ENCODE measurements around the gene SNX33. TPM values are rescaled to one million over a fixed set of nuclear protein-coding genes. Genes with fewer than 3 reads are reported as not detected.
A peak's percentile ranks its signal among the peaks of the same experiment; 100 is the strongest.
"Not testable (repeated sequence)": the region's sequence is repeated elsewhere in the genome, so short reads cannot be mapped to it uniquely, and the experiment has no call there.

Gene SNX33
- total RNA-seq, 1 donor: 39.8 TPM

DNA sequence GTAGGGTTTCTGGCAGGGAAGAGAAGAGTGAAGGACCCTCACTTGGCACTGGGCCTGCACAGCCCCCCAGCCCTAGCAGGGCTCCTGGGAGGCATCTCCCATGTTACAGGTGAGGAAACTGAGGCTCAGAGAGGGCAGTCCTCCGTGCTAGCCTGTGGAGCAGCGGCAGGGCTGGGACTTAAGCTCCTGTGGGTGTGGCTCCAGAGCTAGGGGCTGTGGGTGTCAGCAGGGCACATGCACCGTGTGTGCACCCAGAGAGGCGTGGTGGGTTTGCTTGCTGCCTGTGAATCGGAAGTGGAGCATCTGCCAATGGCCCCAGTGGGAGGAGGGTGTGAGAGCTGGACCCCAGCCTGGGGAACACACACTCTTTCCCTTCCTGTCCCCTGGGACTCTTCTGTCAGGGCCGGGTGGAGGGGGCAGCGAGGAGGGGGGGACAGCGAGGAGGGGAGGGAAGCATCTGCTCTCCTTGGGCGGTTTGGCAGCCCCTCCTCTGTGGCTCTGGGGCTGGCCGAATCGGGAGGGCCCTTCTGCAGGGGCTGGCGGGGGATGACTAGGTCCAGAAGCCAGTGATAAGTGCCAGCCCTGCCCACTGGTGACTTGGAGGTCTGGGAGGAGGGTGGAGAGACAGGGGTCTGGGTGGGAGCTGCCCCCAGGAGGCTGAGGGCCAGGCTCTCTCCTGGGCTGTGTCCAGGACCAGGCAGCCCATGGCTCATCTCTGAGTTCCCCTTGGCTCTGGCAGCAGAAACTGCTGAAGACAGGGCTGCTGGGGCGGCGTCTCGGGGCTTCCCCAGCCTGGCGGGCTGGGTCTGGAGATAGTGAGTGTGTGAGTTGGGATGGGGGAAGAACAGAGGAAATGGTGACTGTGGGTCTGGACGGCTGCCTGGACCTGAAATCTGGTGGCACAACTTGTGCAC, 52.5 kb downstream of the SNX33 start:
- H3K4me3 ChIP-seq (ENCODE audit: insufficient read depth, low read length); H2AFZ ChIP-seq (ENCODE audit: low read length): not testable (repeated sequence)

GRCh38 chr15:75701071-75702003, 53.6 kb downstream of the SNX33 start:
- Histone ChIP-seq H3K79me2 (ENCODE audit: insufficient read depth, low read length) (peaks cover 19% of the 10 kb centered on the region), H3K27ac (ENCODE audit: low read depth, low read length) (peak overlapping the region; percentile 45), H3K4me2 (ENCODE audit: insufficient read depth, low read length) (peak overlapping the region; percentile 36), H3K4me1 (ENCODE audit: insufficient read depth, low read length) (peaks cover 22% of the 10 kb centered on the region)
- peak; percentile 81 for DNase-seq (ENCODE audit: insufficient read length, low spot score, missing footprints)
- H2AFZ ChIP-seq (ENCODE audit: low read length); H3K4me3 ChIP-seq (ENCODE audit: insufficient read depth, low read length); H3K27me3 ChIP-seq (ENCODE audit: insufficient read depth, low read length); H3K36me3 ChIP-seq (ENCODE audit: insufficient read depth, low read length); H4K20me1 ChIP-seq (ENCODE audit: insufficient read depth, low read length); H3K9me3 ChIP-seq (ENCODE audit: low read depth, low read length): not testable (repeated sequence)

More for the DNA sequence above, 52.5 kb downstream of the SNX33 start:
- H3K27me3 ChIP-seq (ENCODE audit: insufficient read depth, low read length); H3K36me3 ChIP-seq (ENCODE audit: insufficient read depth, low read length); H4K20me1 ChIP-seq (ENCODE audit: insufficient read depth, low read length); H3K9me3 ChIP-seq (ENCODE audit: low read depth, low read length): not testable (repeated sequence)
- DNase-seq (ENCODE audit: insufficient read length, low spot score, missing footprints): peak; percentile 94
- Histone ChIP-seq H3K4me1 (ENCODE audit: insufficient read depth, low read length) (peaks cover 22% of the 10 kb centered on the region), H3K4me2 (ENCODE audit: insufficient read depth, low read length) (peak overlapping the region; percentile 36), H3K27ac (ENCODE audit: low read depth, low read length) (peak overlapping the region; percentile 45), H3K79me2 (ENCODE audit: insufficient read depth, low read length) (peaks cover 11% of the 10 kb centered on the region)

- Histone ChIP-seq H3K4me1 (ENCODE audit: insufficient read depth, low read length) (peaks cover 22% of the 10 kb centered on the region), H3K79me2 (ENCODE audit: insufficient read depth, low read length) (peaks cover 24% of the 10 kb centered on the region), H3K27ac (ENCODE audit: low read depth, low read length) (peak overlapping the region; percentile 17), H3K4me2 (ENCODE audit: insufficient read depth, low read length) (no peak overlapping the region), H4K20me1 (ENCODE audit: insufficient read depth, low read length) (peaks cover 7% of the 10 kb centered on the region), H3K36me3 (ENCODE audit: insufficient read depth, low read length) (no peaks in the 10 kb centered on the region), H3K4me3 (ENCODE audit: insufficient read depth, low read length) (no peak overlapping the region), H3K27me3 (ENCODE audit: insufficient read depth, low read length) (no peaks in the 10 kb centered on the region), H3K9me3 (ENCODE audit: low read depth, low read length) (no peaks in the 10 kb centered on the region), H2AFZ (ENCODE audit: low read length) (no peak overlapping the region)
- TF ChIP-seq, protein P1, sequence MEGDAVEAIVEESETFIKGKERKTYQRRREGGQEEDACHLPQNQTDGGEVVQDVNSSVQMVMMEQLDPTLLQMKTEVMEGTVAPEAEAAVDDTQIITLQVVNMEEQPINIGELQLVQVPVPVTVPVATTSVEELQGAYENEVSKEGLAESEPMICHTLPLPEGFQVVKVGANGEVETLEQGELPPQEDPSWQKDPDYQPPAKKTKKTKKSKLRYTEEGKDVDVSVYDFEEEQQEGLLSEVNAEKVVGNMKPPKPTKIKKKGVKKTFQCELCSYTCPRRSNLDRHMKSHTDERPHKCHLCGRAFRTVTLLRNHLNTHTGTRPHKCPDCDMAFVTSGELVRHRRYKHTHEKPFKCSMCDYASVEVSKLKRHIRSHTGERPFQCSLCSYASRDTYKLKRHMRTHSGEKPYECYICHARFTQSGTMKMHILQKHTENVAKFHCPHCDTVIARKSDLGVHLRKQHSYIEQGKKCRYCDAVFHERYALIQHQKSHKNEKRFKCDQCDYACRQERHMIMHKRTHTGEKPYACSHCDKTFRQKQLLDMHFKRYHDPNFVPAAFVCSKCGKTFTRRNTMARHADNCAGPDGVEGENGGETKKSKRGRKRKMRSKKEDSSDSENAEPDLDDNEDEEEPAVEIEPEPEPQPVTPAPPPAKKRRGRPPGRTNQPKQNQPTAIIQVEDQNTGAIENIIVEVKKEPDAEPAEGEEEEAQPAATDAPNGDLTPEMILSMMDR (IDR thresholded peaks at IDR 0.05; ENCODE audit: extremely low read depth, low read depth, low read length): no peak
- peak; percentile 68 for DNase-seq (ENCODE audit: insufficient read length, low spot score, missing footprints)
These were observed 54.7 kb downstream of the SNX33 start for GRCh38 chr15:75702436-75702835.

DNA sequence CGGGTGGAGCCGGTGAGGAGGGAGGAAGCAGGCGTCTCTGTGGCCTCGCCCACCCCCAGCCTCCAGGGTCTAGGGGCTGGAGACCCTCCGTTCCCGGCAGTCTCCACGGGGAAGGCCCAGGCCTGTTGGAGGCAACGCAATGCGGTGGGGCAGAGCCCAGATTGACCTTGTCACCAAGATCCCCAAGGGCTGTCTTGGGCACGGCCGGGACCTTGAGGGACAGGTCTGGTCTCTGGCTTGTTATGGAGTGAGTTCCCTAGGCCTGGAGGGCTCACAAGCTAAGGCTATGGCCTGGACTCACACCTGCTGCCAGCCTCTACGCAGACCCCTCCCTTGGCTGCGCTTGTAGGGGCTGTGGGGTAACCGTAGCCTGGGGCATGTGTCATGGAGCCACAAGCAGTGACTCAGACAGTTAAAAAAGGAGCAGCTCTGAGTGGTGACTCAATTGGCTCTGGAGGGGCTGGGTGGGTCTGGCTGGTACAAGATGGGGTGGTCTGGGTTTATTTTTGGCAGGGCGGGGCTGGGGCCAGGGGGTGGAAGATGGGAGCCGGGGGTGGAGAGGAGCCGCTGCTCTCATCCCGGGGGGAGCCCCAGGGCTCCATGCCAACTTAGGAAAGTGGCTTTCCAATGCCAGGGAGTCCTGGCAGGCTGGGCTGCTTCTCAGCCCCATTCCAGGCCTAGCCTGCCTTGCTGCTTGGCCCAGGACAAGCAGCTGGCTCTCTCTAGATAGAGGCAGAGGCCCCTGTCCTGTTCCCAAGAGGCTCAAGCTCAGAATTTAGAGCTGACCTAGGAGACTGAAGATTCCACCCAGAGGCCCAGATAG, 55.9 kb downstream of the SNX33 start:
- H3K4me3 ChIP-seq (ENCODE audit: insufficient read depth, low read length); DNase-seq (ENCODE audit: insufficient read length, low spot score, missing footprints); H2AFZ ChIP-seq (ENCODE audit: low read length); H3K36me3 ChIP-seq (ENCODE audit: insufficient read depth, low read length); H3K4me2 ChIP-seq (ENCODE audit: insufficient read depth, low read length); H4K20me1 ChIP-seq (ENCODE audit: insufficient read depth, low read length); H3K9me3 ChIP-seq (ENCODE audit: low read depth, low read length); H3K27me3 ChIP-seq (ENCODE audit: insufficient read depth, low read length): not testable (repeated sequence)
- Histone ChIP-seq H3K4me1 (ENCODE audit: insufficient read depth, low read length) (peaks cover 22% of the 10 kb centered on the region), H3K27ac (ENCODE audit: low read depth, low read length) (peak overlapping the region; percentile 37), H3K79me2 (ENCODE audit: insufficient read depth, low read length) (peaks cover 21% of the 10 kb centered on the region)

- no peaks in the 10 kb centered on the region for H3K36me3 ChIP-seq (ENCODE audit: insufficient read depth, low read length)
- H3K4me1 ChIP-seq (ENCODE audit: insufficient read depth, low read length): peaks cover 22% of the 10 kb centered on the region
- H3K79me2 ChIP-seq (ENCODE audit: insufficient read depth, low read length): peaks cover 26% of the 10 kb centered on the region
- H3K27ac ChIP-seq (ENCODE audit: low read depth, low read length): peak overlapping the region; percentile 37
- no peak overlapping the region for H3K4me3 ChIP-seq (ENCODE audit: insufficient read depth, low read length)
- TF ChIP-seq, protein P1 (IDR thresholded peaks at IDR 0.05; ENCODE audit: extremely low read depth, low read depth, low read length): no peak
- no peaks in the 10 kb centered on the region for H3K27me3 ChIP-seq (ENCODE audit: insufficient read depth, low read length)
- no peaks in the 10 kb centered on the region for H3K9me3 ChIP-seq (ENCODE audit: low read depth, low read length)
- peak; percentile 65 for DNase-seq (ENCODE audit: insufficient read length, low spot score, missing footprints)
- H3K4me2 ChIP-seq (ENCODE audit: insufficient read depth, low read length): no peak overlapping the region
- no peak overlapping the region for H2AFZ ChIP-seq (ENCODE audit: low read length)
- peaks cover 7% of the 10 kb centered on the region for H4K20me1 ChIP-seq (ENCODE audit: insufficient read depth, low read length)
These were observed 56.5 kb downstream of the SNX33 start for GRCh38 chr15:75704263-75704615.

Data from osteoblast (primary cell).